HAP-1 (cell line): ENCODE data around the gene ZNF276.

Experiments used
- DNase-seq, 2 experiments: peaks; one replicate each; pipeline ENCODE4 v3.0.0-alpha.2; 2016 to 2020; ENCODE audit warnings: low spot score in 2 of 2
- H3K27me3 ChIP-seq: fragments of 250-450 bp; sonication (Bioruptor Pico); 2 replicates; pipeline ENCODE4 v1.5.1; 2020; ENCODE audit warnings: low read depth, mild to moderate bottlenecking, moderate library complexity
- H3K36me3 ChIP-seq: fragments of 250-450 bp; sonication (Bioruptor Pico); replicated peaks from 2 replicates; pipeline ENCODE4 v1.5.1; 2020; ENCODE audit warnings: mild to moderate bottlenecking
- H3K4me1 ChIP-seq: fragments of 250-450 bp; sonication (Bioruptor Pico); 2 replicates; pipeline ENCODE4 v1.5.1; 2020; ENCODE audit warnings: mild to moderate bottlenecking
- H3K4me3 ChIP-seq: fragments of 250-450 bp; sonication (Bioruptor Pico); 2 replicates; pipeline ENCODE4 v1.5.1; 2020; ENCODE audit warnings: mild to moderate bottlenecking, moderate library complexity
- H3K9me3 ChIP-seq: fragments of 250-450 bp; sonication (Bioruptor Pico); 2 replicates; pipeline ENCODE4 v1.5.1; 2020; ENCODE audit warnings: mild to moderate bottlenecking, moderate library complexity
- in situ Hi-C: fragments of 300-500 bp; cut with MboI; formaldehyde crosslinking; loops from 3 replicates; pipeline ENCODE4 v1.14.3; 2020; ENCODE audit warnings: low sequenced_read_pairs, inconsistent platforms, mixed read lengths

Gene ZNF276

GRCh38 chr16:89730610-89731234 lies 9.4 kb downstream of the ZNF276 start:
- H3K4me1 ChIP-seq: no peaks in the 10 kb centered on the region
- peak in 1 of 2 experiments; percentile 1 for DNase-seq
- H3K36me3 ChIP-seq: peaks cover 83% of the 10 kb centered on the region
- in situ Hi-C loops: no loop called here
- no peaks in the 10 kb centered on the region for H3K9me3 ChIP-seq
- no peak overlapping the region for H3K4me3 ChIP-seq
- no peaks in the 10 kb centered on the region for H3K27me3 ChIP-seq

GRCh38 chr16:89732142-89732917 lies 11.0 kb downstream of the ZNF276 start:
- peak in 1 of 2 experiments; percentile 1 for DNase-seq
- Histone ChIP-seq H3K36me3 (peaks cover 81% of the 10 kb centered on the region), H3K27me3 (no peaks in the 10 kb centered on the region)

DNA sequence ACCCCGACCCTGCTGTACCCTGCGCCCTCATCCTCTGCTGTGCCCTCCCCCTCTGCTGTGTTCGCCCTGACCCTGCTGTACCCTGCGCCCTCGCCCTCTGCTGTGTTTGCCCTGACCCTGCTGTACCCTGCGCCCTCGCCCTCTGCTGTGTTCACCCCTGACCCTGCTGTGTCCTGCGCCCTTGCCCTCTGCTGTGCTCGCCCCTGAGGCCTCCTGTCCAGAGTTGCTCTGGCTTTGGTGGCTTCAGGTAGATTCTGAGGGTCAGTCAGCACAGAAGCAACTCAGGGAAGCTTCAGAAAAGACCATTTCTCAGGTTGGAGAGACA lies 11.5 kb downstream of the ZNF276 start:
- Histone ChIP-seq H3K9me3 (no peaks in the 10 kb centered on the region), H3K36me3 (peaks cover 81% of the 10 kb centered on the region), H3K4me1 (no peaks in the 10 kb centered on the region), H3K4me3 (no peak overlapping the region), H3K27me3 (no peaks in the 10 kb centered on the region)
- no peak for DNase-seq
- in situ Hi-C loops: no loop called here

More at GRCh38 chr16:89732142-89732917, 11.0 kb downstream of the ZNF276 start:
- Histone ChIP-seq H3K4me1 (no peaks in the 10 kb centered on the region), H3K9me3 (no peaks in the 10 kb centered on the region), H3K4me3 (no peak overlapping the region)
- in situ Hi-C loops: no loop called here

GRCh38 chr16:89733322-89733721 lies 12.0 kb downstream of the ZNF276 start:
- Histone ChIP-seq H3K36me3 (peaks cover 84% of the 10 kb centered on the region), H3K27me3 (no peaks in the 10 kb centered on the region), H3K4me3 (no peak overlapping the region), H3K4me1 (no peaks in the 10 kb centered on the region), H3K9me3 (no peaks in the 10 kb centered on the region)
- DNase-seq: peak in 1 of 2 experiments; percentile 2
- in situ Hi-C loops: no loop called here

DNA sequence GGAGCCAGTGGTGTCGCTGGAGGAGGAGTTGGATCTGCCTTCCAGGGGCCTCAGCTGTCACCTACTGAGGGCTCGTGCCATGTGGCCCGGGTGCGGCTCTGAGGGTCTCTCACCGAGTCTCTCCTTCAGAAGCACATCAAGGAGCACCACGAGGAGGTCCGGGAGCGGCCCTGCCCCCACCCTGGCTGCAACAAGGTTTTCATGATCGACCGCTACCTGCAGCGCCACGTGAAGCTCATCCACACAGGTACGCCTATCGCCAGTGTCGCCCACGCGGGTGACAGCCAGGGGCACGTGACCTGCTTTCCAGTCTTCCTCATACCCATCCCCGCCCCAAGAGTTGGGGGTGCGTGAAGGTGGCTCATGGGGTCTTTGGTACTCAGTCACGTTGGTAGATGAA lies 12.5 kb downstream of the ZNF276 start:
- DNase-seq: no peak
- no peaks in the 10 kb centered on the region for H3K27me3 ChIP-seq
- in situ Hi-C loops: no loop called here
- H3K9me3 ChIP-seq: no peaks in the 10 kb centered on the region
- H3K4me3 ChIP-seq: no peak overlapping the region
- H3K4me1 ChIP-seq: no peaks in the 10 kb centered on the region
- H3K36me3 ChIP-seq: peaks cover 85% of the 10 kb centered on the region

DNA sequence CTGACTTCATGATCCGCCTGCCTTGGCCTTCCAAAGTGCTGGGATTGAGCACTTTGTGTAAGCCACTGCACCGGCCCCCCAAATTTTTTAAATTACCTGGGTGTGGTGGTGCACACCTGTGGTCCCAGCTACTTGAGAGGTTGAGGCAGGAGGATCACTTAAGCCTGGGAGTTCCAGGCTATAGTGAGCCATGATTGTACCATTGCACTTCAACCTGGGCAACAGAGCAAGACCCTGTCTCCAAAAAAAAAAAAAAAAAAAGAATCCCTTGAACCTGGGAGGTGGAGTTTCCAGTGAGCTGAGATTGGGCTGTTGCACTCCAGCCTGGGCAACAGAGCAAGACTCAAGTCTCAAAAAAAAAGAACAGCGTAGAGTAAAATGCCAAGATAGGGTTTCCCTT lies 15.2 kb downstream of the ZNF276 start:
- Histone ChIP-seq H3K4me1 (no peaks in the 10 kb centered on the region), H3K4me3 (no peak overlapping the region), H3K27me3 (no peaks in the 10 kb centered on the region), H3K36me3 (peaks cover 86% of the 10 kb centered on the region), H3K9me3 (no peaks in the 10 kb centered on the region)
- no peak for DNase-seq
- in situ Hi-C loops: no loop called here

- Histone ChIP-seq H3K9me3 (no peaks in the 10 kb centered on the region), H3K36me3 (peaks cover 87% of the 10 kb centered on the region), H3K4me3 (no peak overlapping the region), H3K4me1 (no peaks in the 10 kb centered on the region), H3K27me3 (no peaks in the 10 kb centered on the region)
- no peak for DNase-seq
- in situ Hi-C loops: no loop called here
These were observed 16.2 kb downstream of the ZNF276 start for GRCh38 chr16:89737341-89738071.

DNA sequence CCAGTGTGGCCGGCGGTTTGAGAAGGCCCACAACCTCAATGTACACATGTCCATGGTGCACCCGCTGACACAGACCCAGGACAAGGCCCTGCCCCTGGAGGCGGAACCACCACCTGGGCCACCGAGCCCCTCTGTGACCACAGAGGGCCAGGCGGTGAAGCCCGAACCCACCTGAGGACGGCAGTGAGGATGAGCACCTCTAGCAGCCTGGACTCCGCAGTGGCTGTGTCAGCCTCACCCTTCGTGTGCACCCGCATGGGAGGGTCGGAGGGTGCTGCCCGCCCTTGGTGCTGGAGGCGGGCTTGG lies 16.7 kb downstream of the ZNF276 start:
- Histone ChIP-seq H3K9me3 (no peaks in the 10 kb centered on the region), H3K27me3 (no peaks in the 10 kb centered on the region), H3K4me3 (no peak overlapping the region), H3K4me1 (no peaks in the 10 kb centered on the region), H3K36me3 (peaks cover 92% of the 10 kb centered on the region)
- in situ Hi-C loops: no loop called here
- no peak for DNase-seq

GRCh38 chr16:89738538-89739317 lies 17.4 kb downstream of the ZNF276 start:
- Histone ChIP-seq H3K9me3 (no peaks in the 10 kb centered on the region), H3K4me1 (no peaks in the 10 kb centered on the region), H3K27me3 (no peaks in the 10 kb centered on the region), H3K4me3 (no peak overlapping the region), H3K36me3 (peaks cover 92% of the 10 kb centered on the region)
- in situ Hi-C loops: no loop called here
- DNase-seq: no peak

GRCh38 chr16:89739383-89739782 lies 18.0 kb downstream of the ZNF276 start:
- peaks cover 92% of the 10 kb centered on the region for H3K36me3 ChIP-seq
- H3K9me3 ChIP-seq: no peaks in the 10 kb centered on the region
- no peaks in the 10 kb centered on the region for H3K27me3 ChIP-seq
- H3K4me1 ChIP-seq: no peaks in the 10 kb centered on the region
- no peak overlapping the region for H3K4me3 ChIP-seq
- in situ Hi-C loops: no loop called here
- DNase-seq: no peak

DNA sequence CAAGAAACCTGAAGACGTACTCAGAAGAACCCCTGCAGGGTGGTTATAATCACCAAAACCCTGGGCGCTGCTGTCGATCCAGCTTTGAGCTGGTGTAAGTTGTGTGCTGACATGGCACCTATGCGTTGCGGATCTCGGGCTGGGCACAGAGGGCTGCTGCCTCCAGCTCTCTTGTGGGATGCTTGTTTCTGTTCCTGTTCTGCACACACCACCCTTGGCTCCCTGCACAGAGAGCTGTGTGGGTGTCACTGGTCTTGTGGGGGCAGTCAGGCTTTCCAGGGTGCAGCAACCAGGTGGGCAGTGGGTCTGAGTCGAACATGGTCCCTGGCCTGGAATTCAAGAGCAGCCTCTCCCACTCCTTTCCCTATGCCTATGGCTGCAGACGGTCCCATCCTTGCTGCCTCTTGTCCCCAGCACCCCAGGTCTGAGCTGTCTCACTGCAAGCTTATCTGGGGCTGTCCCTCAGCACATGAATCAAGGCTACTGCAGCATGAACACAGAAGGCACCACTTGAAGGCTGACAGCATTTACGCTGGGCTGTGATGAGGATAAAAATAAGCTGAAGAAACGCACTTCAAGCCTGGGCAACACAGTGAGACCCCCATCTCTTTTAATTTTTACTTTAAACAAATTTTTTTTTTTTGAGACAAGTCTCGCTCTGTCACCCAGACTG lies 20.1 kb downstream of the ZNF276 start:
- H3K9me3 ChIP-seq: no peaks in the 10 kb centered on the region
- DNase-seq: no peak
- H3K36me3 ChIP-seq: peaks cover 88% of the 10 kb centered on the region
- no peaks in the 10 kb centered on the region for H3K4me1 ChIP-seq
- H3K27me3 ChIP-seq: no peaks in the 10 kb centered on the region
- no peak overlapping the region for H3K4me3 ChIP-seq
- in situ Hi-C loops: no loop called here

- H3K27me3 ChIP-seq: no peaks in the 10 kb centered on the region
- in situ Hi-C loops: no loop called here
- DNase-seq: no peak
- H3K4me3 ChIP-seq: no peak overlapping the region
- H3K4me1 ChIP-seq: no peaks in the 10 kb centered on the region
- H3K36me3 ChIP-seq: peaks cover 89% of the 10 kb centered on the region
- H3K9me3 ChIP-seq: no peaks in the 10 kb centered on the region
These were observed 21.6 kb downstream of the ZNF276 start for GRCh38 chr16:89742948-89743347.

- H3K4me1 ChIP-seq: no peaks in the 10 kb centered on the region
- no peak overlapping the region for H3K4me3 ChIP-seq
- peaks cover 89% of the 10 kb centered on the region for H3K36me3 ChIP-seq
- no peaks in the 10 kb centered on the region for H3K9me3 ChIP-seq
- in situ Hi-C loops: no loop called here
- DNase-seq: no peak
- no peaks in the 10 kb centered on the region for H3K27me3 ChIP-seq
These were observed 23.5 kb downstream of the ZNF276 start for GRCh38 chr16:89744813-89745212.
